Trophoblast cell (in vitro differentiated cells and primary cell): ENCODE data around the gene CAMK1D.

Source experiments
- DNase-seq, 2 donors: peaks; one replicate each; pipeline ENCODE4 v3.0.0-alpha.2; 2016
- H2AFZ ChIP-seq: 2 replicates; pipeline ENCODE4 v1.6.1; 2013; ENCODE audit warnings: low read length, moderate library complexity, mild to moderate bottlenecking; ENCODE audit not compliant: insufficient read depth, poor library complexity
- H2AK5ac ChIP-seq: 2 replicates; pipeline ENCODE4 v1.6.1; 2013; ENCODE audit warnings: mild to moderate bottlenecking, low read length
- H2BK120ac ChIP-seq: 2 replicates; pipeline ENCODE4 v1.6.1; 2013; ENCODE audit warnings: low read length, mild to moderate bottlenecking, moderate library complexity; ENCODE audit not compliant: insufficient read depth, poor library complexity
- H2BK12ac ChIP-seq: 2 replicates; pipeline ENCODE4 v1.6.1; 2013; ENCODE audit warnings: mild to moderate bottlenecking, low read length, moderate library complexity
- H2BK5ac ChIP-seq: 2 replicates; pipeline ENCODE4 v1.6.1; 2013; ENCODE audit warnings: low read length, low read depth, moderate library complexity, mild to moderate bottlenecking; ENCODE audit not compliant: poor library complexity
- H3K14ac ChIP-seq: 2 replicates; pipeline ENCODE4 v1.6.1; 2013; ENCODE audit warnings: mild to moderate bottlenecking, low read length
- H3K18ac ChIP-seq: 2 replicates; pipeline ENCODE4 v1.6.1; 2013; ENCODE audit warnings: mild to moderate bottlenecking, low read length
- H3K23ac ChIP-seq: 2 replicates; pipeline ENCODE4 v1.6.1; 2013; ENCODE audit warnings: low read length
- H3K27ac ChIP-seq: 2 replicates; pipeline ENCODE4 v1.5.1; 2013; ENCODE audit warnings: low read depth, mild to moderate bottlenecking, inconsistent platforms, low read length, moderate library complexity
- H3K27me3 ChIP-seq: 2 replicates; pipeline ENCODE4 v1.6.1; 2013; ENCODE audit warnings: inconsistent platforms, mild to moderate bottlenecking, low read length, moderate library complexity; ENCODE audit not compliant: insufficient read depth
- H3K36me3 ChIP-seq, 2 experiments: 1 replicate in 1 of 2; 2 replicates in 1 of 2; pipeline ENCODE4 v1.6.1; 2013; ENCODE audit warnings: low read length in 2 of 2, mild to moderate bottlenecking in 2 of 2, moderate library complexity in 1 of 2; ENCODE audit not compliant: insufficient read depth in 2 of 2, control insufficient read depth in 1 of 2
- H3K4ac ChIP-seq: 2 replicates; pipeline ENCODE4 v1.6.1; 2013; ENCODE audit warnings: low read depth, mild to moderate bottlenecking, low read length, moderate library complexity
- H3K4me1 ChIP-seq, 2 experiments: 1 replicate in 1 of 2; 2 replicates in 1 of 2; pipeline ENCODE4 v1.6.1; 2013; ENCODE audit warnings: low read length in 2 of 2, mild to moderate bottlenecking in 2 of 2, moderate library complexity in 1 of 2; ENCODE audit not compliant: insufficient read depth in 2 of 2, control insufficient read depth in 1 of 2
- H3K4me2 ChIP-seq: 2 replicates; pipeline ENCODE4 v1.6.1; 2013; ENCODE audit warnings: inconsistent platforms, mild to moderate bottlenecking, low read length, moderate library complexity
- H3K4me3 ChIP-seq: 2 replicates; pipeline ENCODE4 v1.5.1; 2013; ENCODE audit warnings: mild to moderate bottlenecking, low read depth, low read length, inconsistent platforms
- H3K79me1 ChIP-seq: one replicate; pipeline ENCODE4 v1.6.1; 2013; ENCODE audit warnings: low read length
- H3K79me2 ChIP-seq: 2 replicates; pipeline ENCODE4 v1.6.1; 2013; ENCODE audit warnings: low read length, mild to moderate bottlenecking; ENCODE audit not compliant: control insufficient read depth, insufficient read depth, poor library complexity
- H3K9ac ChIP-seq: 2 replicates; pipeline ENCODE4 v1.6.1; 2013; ENCODE audit warnings: mild to moderate bottlenecking, low read length
- H3K9me3 ChIP-seq: 2 replicates; pipeline ENCODE4 v1.6.1; 2013; ENCODE audit warnings: low read depth, mild to moderate bottlenecking, control low read depth, inconsistent platforms, low read length; ENCODE audit not compliant: insufficient read depth
- H4K12ac ChIP-seq: 2 replicates; pipeline ENCODE4 v1.6.1; 2013; ENCODE audit warnings: low read depth, mild to moderate bottlenecking, low read length, moderate library complexity
- H4K8ac ChIP-seq: 2 replicates; pipeline ENCODE4 v1.6.1; 2013; ENCODE audit warnings: low read depth, mild to moderate bottlenecking, low read length, moderate library complexity
- H4K91ac ChIP-seq: one replicate; pipeline ENCODE4 v1.6.1; 2013; ENCODE audit warnings: low read depth, mild to moderate bottlenecking, low read length, moderate library complexity
- WGBS: extraction: QIAGEN DNeasy Blood & Tissue Kit; methylation state at CpG from one replicate; pipeline ENCODE4 v1.1.7; 2013; ENCODE audit warnings: missing lambda C conversion rate; ENCODE audit not compliant: insufficient read length, insufficient coverage; ENCODE audit errors: extremely low coverage; 5-methylcytosine and 5-hydroxymethylcytosine counted together

Gene CAMK1D

DNA sequence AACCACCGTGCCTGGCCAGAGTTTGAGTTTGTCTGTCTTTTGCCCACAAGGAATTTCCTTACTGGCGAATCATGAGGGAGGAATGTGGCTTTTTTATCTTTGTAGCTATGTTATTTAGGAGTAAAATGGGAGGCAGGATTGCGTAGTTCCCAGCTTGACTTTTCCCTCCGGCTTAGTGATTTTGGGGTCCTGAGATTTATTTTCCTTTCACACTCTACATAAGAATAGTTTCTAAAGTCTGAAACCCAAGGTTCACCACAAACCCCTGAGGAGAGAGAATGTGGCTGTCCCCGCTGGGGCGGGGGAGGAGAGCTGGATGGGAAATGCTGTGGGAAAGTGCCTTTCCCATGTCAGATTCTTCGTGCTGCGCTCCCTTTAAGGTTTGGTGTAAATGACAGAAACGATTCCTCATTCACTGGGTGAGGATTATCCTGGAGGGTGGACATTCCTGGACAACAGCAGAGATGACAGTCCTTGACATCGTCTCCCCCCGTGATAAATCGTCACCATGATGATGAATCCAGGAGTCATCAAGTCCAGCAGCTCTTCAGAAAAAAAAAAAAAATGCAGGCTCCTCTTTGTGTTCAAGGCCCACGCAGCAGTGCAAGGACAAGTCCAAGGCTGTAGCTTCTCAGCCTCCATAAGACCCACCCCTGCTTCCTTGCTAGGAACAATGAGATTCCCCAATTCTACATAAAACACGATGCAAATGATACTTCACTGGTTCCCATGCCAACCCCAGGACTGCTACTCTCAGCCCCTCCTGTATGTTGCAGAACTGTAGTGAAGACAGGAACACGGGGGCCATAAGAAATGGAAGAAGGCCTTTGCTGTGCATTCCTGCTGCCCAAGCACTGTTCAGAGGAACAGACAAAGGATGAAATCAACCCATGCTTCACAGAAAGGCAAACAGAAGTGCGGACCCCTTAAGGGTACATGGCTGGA, 419.1 kb downstream of the CAMK1D start:
- no peak overlapping the region for H4K91ac ChIP-seq
- DNase-seq = peak in 1 of 2 donors; percentile 58
- no peak overlapping the region for H2BK120ac ChIP-seq
- no peak overlapping the region for H4K8ac ChIP-seq
- H3K18ac ChIP-seq = no peak overlapping the region
- no peak overlapping the region for H4K12ac ChIP-seq
- H3K14ac ChIP-seq = no peak overlapping the region
- H3K23ac ChIP-seq = no peak overlapping the region
- H3K4ac ChIP-seq = no peak overlapping the region
- no peaks in the 10 kb centered on the region for H3K79me2 ChIP-seq
- H3K4me1 ChIP-seq = peaks cover 0 to 3% of the 10 kb centered on the region in 2 experiments
- no peaks in the 10 kb centered on the region for H3K9me3 ChIP-seq
- no peak overlapping the region for H2BK12ac ChIP-seq
- H2AK5ac ChIP-seq = no peak overlapping the region
- H3K4me3 ChIP-seq = no peak overlapping the region
- no peak overlapping the region for H3K4me2 ChIP-seq
- no CpG with 5 or more reads among the region's 16 CpGs for WGBS
- H3K79me1 ChIP-seq = no peaks in the 10 kb centered on the region
- no peak overlapping the region for H3K9ac ChIP-seq
- no peaks in the 10 kb centered on the region for H3K36me3 ChIP-seq
- no peak overlapping the region for H3K27ac ChIP-seq
- no peak overlapping the region for H2AFZ ChIP-seq
- H3K27me3 ChIP-seq = no peaks in the 10 kb centered on the region
- H2BK5ac ChIP-seq = no peak overlapping the region

DNA sequence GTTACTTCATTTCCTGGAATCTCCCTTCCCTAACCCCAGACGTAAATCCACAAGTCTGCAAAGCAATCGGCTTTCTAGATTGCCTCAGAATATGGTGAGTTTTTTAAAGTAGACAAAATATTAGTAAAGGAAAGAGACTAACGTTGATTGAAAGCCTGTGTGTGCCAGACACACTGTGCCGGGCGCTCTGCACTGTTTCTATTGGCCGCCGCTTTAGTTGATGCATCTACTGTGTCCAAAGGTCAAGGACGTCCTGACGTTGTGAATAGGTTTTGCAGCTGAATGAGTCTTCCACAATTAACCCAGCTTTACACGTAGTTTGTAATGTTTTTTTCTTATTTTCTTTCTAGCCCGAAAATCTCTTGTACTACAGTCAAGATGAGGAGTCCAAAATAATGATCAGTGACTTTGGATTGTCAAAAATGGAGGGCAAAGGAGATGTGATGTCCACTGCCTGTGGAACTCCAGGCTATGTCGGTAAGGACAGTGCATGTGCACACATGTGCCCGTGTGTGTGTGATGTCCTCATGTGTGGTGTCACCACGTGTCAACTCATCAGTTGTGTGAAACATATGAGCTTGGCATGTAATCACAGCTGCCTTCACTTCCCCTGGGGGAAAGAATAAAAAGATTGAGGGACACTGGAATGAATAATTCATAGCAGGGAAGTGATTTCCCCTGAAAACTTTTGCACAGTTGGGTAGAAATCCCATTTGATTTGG, 420.1 kb downstream of the CAMK1D start:
- no peak overlapping the region for H3K18ac ChIP-seq
- WGBS = no CpG with 5 or more reads among the region's 14 CpGs
- no peak overlapping the region for H3K14ac ChIP-seq
- H2BK5ac ChIP-seq = no peak overlapping the region
- H4K91ac ChIP-seq = no peak overlapping the region
- H3K9ac ChIP-seq = no peak overlapping the region
- DNase-seq = no peak
- no peak overlapping the region for H3K23ac ChIP-seq
- H3K4me1 ChIP-seq = peaks cover under 1 to 3% of the 10 kb centered on the region in 2 experiments
- H3K36me3 ChIP-seq = no peaks in the 10 kb centered on the region
- no peak overlapping the region for H3K4ac ChIP-seq
- no peak overlapping the region for H2AFZ ChIP-seq
- no peak overlapping the region for H2BK120ac ChIP-seq
- H3K79me1 ChIP-seq = no peaks in the 10 kb centered on the region
- no peaks in the 10 kb centered on the region for H3K27me3 ChIP-seq
- no peaks in the 10 kb centered on the region for H3K79me2 ChIP-seq
- H3K9me3 ChIP-seq = no peaks in the 10 kb centered on the region
- H2AK5ac ChIP-seq = no peak overlapping the region
- H4K8ac ChIP-seq = no peak overlapping the region
- no peak overlapping the region for H3K4me3 ChIP-seq
- H3K27ac ChIP-seq = no peak overlapping the region
- no peak overlapping the region for H3K4me2 ChIP-seq
- H2BK12ac ChIP-seq = no peak overlapping the region
- no peak overlapping the region for H4K12ac ChIP-seq

DNA sequence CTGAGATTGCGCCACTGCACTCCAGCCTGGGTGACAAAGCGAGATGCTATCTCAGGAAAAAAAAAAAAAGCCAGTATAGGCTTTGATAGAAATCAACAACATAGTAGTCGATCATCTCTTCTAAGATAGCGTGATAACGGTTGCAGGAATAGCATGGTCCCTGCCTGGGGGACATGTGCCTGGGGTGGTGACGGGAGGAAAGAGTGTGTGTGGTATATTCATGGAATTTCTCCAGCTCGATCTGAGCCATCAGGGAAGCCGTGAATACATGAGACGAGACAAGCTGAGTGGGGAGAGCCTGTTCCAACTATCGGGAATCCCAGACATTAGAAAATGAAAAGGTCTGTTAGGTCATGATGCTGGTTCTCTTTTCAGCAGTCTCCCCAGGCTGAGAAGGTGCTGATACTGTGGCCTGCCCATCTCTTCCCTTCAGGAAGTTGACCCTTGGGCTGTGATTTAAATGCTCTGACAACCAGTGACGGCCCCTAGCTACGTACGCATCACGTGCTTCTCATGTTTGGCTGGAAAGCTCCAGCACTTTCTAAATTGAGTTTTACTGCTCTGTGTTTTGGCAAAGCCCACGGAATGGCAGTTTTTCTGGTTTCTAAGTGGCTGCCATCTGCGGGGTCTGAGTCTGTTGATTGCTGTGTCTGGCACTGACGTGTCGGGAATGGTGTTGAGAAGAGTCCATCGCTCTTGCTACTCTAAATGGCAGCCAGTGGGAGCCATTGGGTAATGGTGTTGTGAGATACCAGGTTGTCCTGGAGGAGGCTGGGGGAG, 422.8 kb downstream of the CAMK1D start:
- Histone ChIP-seq H3K14ac (no peak overlapping the region), H4K91ac (no peak overlapping the region), H2AFZ (no peak overlapping the region), H3K4me2 (no peak overlapping the region), H2BK5ac (no peak overlapping the region), H3K4ac (no peak overlapping the region), H3K18ac (no peak overlapping the region), H3K23ac (no peak overlapping the region), H3K9me3 (no peaks in the 10 kb centered on the region), H3K27ac (no peak overlapping the region), H2BK120ac (no peak overlapping the region), H2AK5ac (no peak overlapping the region), H3K4me1 (peaks cover 3 to 4% of the 10 kb centered on the region in 2 experiments), H3K4me3 (no peak overlapping the region), H3K36me3 (no peaks in the 10 kb centered on the region), H3K27me3 (no peaks in the 10 kb centered on the region), H2BK12ac (no peak overlapping the region), H3K79me1 (no peaks in the 10 kb centered on the region), H4K8ac (no peak overlapping the region), H4K12ac (no peak overlapping the region), H3K79me2 (no peaks in the 10 kb centered on the region), H3K9ac (no peak overlapping the region)
- no CpG with 5 or more reads among the region's 19 CpGs for WGBS
- peak; percentile 90 to 94 for DNase-seq

DNA sequence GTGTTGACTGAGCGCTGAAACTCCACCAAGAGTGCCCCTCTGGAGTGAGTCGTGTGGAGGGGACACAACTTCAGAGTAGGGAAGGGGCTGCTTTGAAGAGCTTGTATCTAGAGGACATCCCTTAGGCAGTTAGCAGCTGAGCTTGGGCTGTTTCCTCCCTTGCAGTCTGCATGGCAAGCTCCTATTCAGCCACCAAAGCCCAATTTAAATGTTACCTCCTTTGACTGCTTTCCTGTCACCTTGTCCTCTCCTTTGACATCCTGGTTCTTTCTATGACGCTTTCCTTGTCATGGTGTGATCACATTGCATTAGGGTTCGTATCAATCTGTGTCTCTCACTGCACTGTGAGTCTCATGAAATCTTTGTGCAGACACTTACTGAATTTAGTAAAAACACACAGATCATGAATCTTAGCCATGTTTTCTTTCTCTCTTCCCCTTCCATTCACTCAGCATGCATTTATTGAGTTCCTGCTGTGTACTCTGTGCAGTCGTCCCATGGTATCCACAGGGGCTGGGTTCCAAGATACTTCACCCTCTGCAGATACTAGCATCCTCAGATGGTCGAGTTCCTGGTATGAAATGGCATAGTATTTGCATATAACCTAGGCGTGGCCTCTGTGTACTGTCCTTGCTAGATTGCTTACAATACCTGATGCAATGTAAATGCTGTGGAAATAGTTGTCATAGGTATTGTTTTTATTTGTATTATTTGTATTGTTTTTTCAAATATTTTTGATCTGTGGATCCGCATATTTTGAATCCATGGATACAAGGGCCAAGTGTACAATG, 423.6 kb downstream of the CAMK1D start:
- H3K4ac ChIP-seq = no peak overlapping the region
- H3K79me2 ChIP-seq = no peaks in the 10 kb centered on the region
- peaks cover 3 to 4% of the 10 kb centered on the region in 2 experiments for H3K4me1 ChIP-seq
- H2BK12ac ChIP-seq = no peak overlapping the region
- no peaks in the 10 kb centered on the region for H3K27me3 ChIP-seq
- no peak overlapping the region for H2AK5ac ChIP-seq
- H3K23ac ChIP-seq = no peak overlapping the region
- H3K9ac ChIP-seq = no peak overlapping the region
- H2AFZ ChIP-seq = no peak overlapping the region
- DNase-seq = no peak
- H4K8ac ChIP-seq = no peak overlapping the region
- no CpG with 5 or more reads among the region's 8 CpGs for WGBS
- no peak overlapping the region for H3K18ac ChIP-seq
- H4K12ac ChIP-seq = no peak overlapping the region
- H3K27ac ChIP-seq = no peak overlapping the region
- no peak overlapping the region for H2BK5ac ChIP-seq
- no peaks in the 10 kb centered on the region for H3K9me3 ChIP-seq
- no peak overlapping the region for H2BK120ac ChIP-seq
- no peaks in the 10 kb centered on the region for H3K36me3 ChIP-seq
- no peaks in the 10 kb centered on the region for H3K79me1 ChIP-seq
- H4K91ac ChIP-seq = no peak overlapping the region
- H3K4me3 ChIP-seq = no peak overlapping the region
- H3K14ac ChIP-seq = no peak overlapping the region
- no peak overlapping the region for H3K4me2 ChIP-seq
